Umbilical cord (tissue), 2 donors: ENCODE measurements around the gene PLEKHG7. TPM values are rescaled to one million over a fixed set of nuclear protein-coding genes. Genes with fewer than 3 reads are reported as not detected.
"Not testable (repeated sequence)": the region's sequence is repeated elsewhere in the genome, so short reads cannot be mapped to it uniquely, and the experiment has no call there.

Experiments
- DNase-seq: peaks from one replicate; pipeline ENCODE4 v3.0.0-alpha.2; 2015; ENCODE audit warnings: low spot score
- total RNA-seq: library from RNA; depleted of rRNA; stranded (reverse); fragments of >200 nt; gene quantifications from one replicate; pipeline ENCODE4 v1.2.3, GENCODE V29; 2014; ENCODE audit warnings: low replicate concordance; ENCODE audit not compliant: insufficient read depth

Gene PLEKHG7, protein sequence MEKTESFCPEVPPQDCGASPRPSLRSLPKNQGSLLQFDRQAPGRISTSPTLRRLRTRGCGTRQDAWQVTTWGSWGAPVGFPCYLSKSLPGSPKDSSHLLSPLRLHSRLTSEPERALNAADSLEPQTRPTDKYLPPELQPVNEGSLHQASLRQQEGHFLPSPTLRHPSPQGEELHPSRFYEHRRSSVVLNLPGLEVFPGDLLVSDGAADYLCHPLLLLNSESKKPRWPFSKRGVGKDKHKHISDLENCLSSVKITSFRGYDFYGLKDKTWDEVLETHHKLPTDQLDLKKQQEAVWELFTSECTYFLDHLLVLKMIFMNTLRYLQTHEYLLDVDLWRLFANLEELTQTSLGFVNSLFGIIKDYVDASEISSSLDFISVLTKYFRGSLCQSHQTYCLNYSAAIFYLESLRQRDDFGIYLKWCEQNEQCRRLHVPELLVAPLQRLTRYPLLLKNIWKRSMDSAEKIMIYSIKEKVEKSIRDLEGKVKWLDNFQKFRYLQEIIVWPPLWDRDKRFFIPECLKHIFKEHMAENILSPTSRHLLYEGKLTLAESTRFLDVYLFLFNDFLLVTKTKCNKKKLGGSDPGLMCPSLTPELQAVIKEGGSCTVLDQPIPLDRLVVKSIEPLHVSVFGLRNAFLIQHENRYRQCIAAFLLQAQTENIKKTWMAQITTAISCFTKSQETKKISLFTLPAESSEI
- total RNA-seq = 8.2 TPM

DNA sequence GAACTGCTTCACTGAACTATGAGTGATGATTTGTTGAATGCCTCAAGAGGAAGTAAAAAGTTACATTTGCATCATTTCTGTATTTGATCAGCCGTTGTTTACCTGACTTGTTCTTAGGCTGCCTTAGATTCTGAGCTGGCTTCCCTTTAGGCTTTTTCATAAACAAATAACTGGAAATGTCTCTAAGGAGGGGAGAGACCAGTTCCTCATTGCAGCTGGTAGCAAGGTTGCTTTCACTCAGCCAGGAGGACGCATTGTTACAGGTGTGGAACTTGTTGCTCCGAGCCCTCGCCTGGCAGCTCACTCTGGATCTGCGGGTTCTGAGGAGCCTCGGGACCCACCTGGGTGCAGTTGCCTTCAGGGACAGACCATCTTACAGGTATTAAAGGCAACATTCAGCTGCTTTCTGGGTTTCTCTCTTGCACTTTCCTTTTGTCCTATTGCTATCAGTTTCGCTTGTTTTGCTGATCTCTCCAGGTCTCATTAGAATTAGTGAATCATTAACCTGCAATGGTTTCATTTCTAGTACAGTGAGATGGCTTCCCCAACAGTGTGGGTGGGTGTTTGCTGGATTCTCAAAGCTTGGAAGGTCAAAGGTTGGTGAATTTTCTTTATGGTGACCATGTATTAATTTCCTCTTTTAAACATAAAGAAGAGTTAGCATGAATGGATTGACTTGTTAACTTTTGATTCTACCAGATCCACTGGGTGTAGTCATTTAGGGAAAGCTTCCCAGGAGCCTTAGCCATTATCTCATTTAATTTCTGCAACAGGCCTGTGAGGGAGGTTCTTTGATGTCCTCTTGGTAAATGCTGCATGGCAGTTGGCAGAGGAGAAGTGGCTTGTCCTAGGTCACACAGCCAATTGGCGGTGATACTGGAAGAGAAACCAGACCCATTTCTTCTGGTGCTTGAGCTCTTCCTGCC lies at the start of gene PLEKHG7:
PLEKHG7 (plus strand) TSS at position 236 of the 926 bp plus-strand sequence. CDS start 3,643 bp downstream, outside the sequence.
- no peak for DNase-seq

DNA sequence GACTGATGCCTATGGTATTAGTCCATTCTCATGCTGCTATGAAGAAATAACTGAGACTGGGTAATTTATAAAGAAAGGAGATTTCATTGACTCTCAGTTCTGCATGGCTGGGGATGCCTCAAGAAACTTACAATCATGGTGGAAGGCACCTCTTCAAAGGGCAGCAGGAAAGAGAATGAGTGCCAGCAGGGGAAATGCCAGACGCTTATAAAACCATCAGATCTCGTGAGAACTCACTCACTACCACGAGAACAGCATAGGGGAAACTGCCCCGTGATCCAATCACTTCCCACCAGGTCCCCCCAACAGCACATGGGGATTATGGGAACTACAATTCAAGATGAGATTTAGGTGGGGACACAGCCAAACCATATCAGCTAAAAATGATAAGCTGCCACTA lies 48.5 kb upstream of the PLEKHG7 start:
- DNase-seq = not testable (repeated sequence)

DNA sequence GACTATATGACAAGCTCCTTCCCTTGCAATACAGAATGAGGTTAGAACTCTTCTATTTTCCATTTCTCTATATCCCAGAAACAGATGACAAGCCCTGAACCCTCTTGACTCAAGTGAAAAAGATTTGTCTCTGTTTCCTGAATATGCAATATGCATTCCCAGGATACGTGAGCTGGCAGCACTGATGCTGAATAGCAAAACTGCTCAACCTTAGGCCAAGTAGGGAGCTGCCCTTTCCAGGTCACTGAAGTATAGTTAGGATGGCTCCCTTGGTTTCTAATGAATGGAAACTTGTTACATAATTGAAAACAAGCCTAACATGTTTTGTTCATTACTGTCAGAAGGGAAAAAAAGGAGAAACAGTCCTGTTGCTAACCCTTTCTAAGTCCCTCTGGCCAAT lies 47.9 kb upstream of the PLEKHG7 start:
- DNase-seq = peak; percentile 10

DNA sequence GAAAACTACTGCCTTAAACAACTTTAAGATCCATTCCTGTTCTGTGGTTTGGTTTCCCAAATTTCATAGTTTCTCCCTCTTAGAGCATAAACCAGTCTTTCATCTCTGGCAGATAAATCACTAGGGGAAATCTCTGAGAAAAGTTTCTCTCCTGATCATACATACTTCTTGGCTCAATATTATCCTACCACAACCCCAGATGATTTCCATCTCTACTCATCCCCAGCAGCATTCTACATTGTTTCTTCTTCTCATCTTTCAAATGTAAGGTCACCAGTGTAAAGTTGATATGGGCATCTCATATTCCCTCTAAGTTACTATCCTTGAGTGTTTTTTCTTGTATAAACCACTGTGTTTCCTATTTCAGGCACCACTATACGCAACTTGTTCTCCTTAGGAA lies 45.9 kb upstream of the PLEKHG7 start:
- peak; percentile 28 for DNase-seq

DNA sequence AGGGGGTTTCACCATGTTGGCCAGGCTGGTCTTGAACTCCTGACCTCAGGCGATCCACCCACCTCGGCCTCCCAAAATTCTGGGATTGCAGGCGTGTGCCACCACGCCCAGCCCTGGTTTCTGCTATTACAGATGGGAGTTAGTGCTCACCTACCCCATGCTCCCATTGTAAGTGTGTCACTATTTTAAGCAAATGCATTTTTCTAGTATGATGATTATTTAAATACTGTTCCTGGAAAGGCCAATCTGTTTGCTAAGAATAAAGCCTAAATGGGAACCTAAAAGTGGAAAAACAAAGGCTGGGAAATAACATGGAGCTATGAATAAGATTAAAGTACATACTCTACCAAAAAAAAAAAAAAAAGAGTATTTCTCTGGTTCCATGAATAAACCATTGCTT lies 45.0 kb upstream of the PLEKHG7 start:
- DNase-seq = no peak

DNA sequence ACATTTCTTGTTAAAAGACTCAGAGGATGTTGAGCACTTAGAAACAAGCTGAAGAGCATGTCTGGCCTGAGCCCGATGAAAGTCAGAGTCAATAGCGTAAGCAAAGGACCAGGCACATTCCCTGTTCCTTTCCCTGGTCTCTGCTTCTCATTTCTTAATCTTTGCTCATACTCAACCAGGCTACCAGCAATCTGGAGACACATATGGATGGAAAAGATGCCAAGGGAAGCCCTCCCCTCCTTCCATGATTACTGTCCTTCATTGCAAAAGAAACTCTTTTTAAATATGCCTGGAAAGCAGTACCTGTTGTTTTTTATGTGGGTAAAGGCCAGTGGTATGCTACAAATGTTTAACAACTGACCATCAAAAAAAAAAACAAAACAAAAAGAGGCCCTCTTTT lies 44.2 kb upstream of the PLEKHG7 start:
- DNase-seq = no peak

DNA sequence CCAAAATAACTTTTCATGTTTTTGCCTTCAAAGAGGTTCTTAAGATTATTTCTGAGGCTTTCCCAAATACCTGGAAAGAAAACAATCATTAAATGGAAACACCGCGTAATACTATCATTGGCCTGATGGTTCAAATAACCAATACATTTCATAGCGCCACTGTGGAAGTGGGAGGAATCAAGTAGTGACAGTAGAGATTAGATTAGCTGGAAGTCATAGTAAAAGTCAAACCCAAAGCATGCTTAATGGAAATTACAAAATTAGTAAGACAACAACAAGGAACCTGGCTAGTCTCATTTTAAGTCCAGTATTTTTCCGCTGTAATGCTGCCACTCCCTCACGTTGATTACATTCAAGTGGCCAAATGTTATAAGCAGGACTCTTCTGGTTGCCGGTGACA lies 41.5 kb upstream of the PLEKHG7 start:
- no peak for DNase-seq

DNA sequence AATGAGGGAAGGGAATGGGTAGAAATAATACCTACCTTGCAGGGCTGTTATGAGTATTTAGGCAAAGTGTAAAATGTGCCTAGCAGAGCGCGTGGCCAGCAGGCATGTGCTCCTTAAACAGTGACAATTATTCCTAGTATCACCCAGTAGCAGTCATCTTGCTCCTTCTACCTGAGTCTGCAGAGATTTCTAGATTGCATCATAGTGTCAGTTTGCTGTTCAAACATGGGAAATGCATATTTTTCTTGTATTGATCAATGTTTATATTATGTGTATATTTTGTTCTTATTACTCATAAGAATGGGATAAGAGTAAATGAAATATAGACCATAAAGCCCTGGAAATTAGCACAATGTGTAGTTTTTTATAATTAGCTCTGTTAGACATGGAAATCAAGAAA lies 37.3 kb upstream of the PLEKHG7 start:
- DNase-seq = no peak

DNA sequence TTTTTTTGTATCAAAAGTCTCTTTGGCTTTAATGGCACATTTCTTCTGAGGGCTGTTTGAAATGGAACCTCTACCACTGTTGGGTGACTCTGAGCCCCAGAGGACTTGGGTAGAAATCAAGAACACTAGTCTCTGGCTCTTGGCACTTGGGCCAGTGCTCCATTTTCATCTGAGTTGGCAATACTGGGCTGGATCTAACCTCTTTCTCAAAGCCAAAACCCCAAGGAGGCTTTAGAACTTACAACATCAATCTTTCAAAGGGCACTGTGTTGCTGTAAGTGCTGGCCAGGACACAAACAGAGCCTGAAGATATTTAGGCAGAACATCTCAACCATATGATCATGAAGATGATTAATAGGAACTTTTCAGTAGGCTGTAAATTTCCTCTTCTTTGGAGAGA lies 34.0 kb upstream of the PLEKHG7 start:
- no peak for DNase-seq

DNA sequence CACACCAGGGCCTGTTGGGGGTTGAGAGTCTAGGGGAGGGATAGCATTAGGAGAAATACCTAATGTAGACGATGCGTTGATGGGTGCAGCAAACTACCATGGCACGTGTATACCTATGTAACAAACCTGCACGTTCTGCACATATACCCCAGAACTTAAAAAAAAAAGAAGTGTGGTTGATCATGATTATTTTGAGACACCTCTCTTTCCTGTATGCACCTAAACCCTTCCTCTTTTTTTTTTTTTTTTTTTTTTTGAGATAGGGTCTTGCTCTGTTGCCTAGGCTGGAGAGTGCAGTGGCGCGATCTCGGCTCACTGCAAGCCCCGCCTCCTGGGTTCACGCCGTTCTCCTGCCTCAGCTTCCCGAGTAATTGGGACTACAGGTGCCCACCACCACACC lies 31.3 kb upstream of the PLEKHG7 start:
- DNase-seq = not testable (repeated sequence)

DNA sequence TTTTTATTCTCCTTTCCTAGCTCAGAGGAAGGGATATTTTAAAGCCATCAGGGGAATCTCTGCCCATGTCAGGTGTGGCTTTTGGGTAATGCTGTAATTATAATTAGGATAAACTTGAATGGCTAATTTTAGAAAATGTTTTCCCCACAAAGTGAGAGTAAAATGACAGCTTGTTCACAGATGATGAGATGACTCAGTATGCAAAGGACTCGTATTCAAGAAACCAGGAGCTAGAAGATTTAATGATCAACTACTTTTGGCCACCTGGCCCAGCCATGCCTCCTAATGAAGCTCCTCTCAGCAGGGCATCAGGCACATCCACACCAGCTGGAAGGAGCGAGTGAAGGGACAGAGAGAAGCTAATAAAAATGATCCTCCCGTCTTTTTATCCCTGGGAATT lies 29.0 kb upstream of the PLEKHG7 start:
- DNase-seq = no peak

DNA sequence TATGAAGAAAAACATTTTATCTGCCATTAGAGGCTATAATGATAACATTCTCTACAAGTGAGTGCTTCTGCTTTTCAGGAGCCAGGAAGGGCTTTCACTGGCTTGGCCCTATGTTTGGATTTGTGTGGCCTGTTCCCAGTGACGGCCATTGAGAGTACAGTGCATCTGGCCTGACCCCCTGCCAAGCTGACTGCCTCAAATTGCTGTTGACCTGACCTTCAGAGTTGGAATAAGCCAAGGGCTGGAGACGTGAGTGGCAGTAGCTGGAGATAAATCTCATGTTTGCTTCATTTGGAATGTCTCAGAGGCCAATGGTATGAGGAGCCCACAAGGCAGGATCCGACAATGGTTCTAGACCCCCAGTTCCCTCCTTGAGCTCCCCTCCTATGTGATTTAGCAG lies 28.3 kb upstream of the PLEKHG7 start:
- no peak for DNase-seq

DNA sequence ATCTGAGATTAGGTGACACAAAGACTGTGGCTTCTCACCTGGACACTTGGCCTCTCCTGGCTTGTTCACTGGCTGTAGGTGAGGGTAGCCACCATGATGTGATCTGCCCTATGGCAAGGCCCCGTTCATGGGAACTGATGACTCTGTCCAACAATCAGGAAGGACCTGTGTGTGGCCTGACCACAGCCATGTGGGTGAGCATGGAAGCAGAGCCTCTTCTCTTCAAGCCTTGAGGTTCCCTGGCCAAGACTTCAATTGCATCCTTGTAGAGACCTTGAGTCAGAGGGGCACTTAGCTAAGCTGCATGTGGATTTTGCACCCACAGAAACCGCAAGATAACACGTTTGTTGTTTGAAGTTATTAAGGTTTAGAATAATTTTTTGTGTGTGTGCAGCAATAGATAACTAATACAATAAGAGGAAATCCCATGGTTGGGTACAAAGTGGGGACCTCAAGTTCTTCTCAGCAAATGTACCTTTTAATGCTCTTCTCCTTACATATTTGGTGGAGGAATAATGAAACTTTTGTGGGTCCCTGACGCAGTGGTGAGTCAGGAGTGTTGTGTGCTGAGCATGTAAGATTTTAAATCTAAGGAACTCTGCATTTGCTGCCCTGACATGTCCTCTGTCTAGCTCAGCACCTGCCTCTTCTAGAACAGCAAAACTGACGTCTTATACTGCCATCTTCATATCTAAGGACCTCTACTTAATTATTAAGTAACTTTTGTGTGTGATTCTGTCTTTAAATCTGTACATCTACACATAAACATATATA lies 27.5 kb upstream of the PLEKHG7 start:
- DNase-seq = no peak

DNA sequence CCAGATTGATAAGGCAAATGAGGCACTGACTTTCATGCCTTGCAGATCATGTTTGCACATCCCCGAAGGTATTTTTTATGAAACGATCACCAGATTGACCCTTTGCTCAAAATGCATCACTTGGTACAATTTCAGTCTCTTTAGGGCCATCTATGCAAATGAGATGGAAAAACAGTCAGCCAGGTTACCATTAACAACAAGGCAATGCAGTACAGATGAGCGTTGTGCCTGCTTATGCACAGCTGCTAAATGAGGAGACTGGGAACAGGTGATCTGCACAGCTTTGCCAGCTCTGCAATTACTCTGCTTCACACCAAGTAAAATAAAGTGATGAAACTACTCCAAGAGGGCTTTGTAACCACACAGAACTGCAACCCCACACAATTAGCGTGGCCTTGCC lies 26.1 kb upstream of the PLEKHG7 start:
- no peak for DNase-seq

DNA sequence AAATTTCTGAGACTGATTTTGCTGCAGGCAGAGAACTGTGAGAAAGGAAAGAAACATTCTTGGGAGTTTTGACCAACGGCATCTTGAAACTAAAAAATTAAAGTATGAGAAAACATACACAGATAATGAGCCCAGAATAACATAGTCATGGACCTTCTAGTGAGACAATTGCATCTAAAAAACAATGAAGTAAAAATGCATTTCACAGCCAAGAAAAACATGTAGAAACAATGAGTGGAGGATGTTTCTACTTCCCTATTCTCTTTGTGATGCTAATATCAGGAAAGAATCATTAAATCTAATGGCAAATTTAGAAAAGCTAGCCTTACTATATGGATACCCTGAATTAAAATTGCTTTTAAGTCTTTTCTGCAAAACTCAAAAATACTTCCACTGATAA lies 12.2 kb upstream of the PLEKHG7 start:
- no peak for DNase-seq

DNA sequence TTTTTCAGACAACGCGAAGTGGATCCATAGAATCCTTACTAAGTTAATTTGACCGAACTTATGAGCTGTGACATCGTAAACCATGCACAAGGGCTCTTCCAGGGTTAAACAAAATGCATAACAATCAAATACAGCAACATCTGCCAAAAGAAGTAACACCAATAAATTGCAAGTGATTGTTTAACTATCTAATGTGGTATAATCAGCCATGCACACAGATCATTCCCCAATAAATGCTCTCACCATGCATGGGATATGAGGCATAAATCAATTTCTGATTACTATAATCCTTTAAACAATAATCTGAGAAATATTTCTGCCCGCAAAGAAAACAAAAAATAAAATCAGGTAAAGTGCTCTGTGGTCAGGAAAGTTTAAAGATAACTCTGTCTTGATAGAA lies 7.7 kb upstream of the PLEKHG7 start:
- DNase-seq = no peak

DNA sequence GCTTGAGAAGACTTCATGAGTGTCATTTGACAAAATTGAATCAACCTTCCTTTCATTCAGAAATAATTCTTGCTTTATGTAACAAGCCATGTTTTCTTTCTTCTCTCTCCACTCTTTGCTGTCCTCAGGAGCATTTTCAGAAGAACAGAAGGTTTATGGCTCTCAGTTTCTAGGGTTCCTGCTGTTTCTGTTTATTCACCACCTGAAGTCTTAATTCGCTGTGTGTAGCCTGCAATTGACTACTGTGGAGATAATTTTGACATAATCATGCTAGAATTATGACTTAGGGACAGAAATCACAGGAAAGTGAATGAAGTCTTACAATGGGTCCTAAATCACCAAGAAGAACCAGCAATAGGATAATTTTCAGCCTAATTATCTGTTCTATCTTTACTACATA lies 7.2 kb upstream of the PLEKHG7 start:
- DNase-seq = no peak

DNA sequence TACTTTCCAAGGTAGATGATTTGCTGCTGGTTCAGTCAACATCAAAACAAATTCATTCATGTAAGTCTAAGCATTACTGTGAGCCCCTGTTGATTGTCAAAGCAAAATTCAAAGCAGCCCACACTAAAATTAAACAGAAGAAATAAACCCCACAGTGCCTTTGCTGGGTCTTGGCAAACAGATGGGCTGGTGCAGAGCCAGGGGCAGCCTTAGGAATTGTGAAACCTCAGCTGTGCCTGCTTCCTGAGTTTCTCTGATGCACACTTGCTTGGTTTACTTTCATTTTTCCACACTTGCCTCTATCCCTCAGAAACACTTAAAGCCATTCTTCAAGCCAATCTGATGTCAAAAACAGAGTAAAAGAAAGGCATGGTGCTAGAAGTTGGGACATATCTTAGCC lies 6.6 kb upstream of the PLEKHG7 start:
- DNase-seq = peak; percentile 42

DNA sequence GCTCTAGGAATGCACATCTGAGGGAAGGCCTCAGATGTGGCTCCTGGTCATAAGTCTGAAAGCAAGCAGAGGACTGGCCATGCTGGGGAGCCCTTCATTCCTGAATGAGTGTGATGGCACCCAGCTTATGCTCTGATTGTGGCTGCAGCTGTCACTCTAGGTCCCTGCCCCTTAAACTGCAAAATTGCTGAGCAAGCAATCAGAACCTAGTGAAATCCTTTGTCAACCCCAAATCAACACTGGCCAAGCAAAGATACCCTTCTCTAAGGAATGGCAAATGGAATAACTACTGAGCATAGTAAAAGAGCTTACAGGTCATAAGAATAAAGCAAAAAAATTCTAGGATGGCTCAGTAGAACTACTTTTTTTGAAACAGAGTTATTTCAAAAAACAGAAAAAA lies 4.3 kb upstream of the PLEKHG7 start:
- no peak for DNase-seq

DNA sequence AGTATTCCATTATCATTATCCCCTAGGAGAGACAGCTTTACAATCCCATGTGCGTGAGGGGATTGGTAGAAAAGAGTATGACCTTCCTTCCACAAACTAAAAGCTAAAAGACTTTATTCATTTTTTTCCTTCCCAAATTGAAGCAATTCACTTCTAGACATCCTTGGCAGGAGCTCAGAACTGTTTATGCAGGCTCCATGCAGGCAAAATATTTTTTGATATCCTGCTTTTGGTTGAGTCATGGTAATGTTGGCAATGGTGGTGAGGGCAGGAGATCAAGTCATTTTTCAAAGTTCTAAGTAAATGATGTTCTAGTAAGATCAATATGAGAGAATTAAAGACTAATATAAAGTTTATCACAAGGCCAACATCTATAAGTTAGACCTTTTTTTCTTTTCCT lies 1.3 kb upstream of the PLEKHG7 start:
- no peak for DNase-seq

DNA sequence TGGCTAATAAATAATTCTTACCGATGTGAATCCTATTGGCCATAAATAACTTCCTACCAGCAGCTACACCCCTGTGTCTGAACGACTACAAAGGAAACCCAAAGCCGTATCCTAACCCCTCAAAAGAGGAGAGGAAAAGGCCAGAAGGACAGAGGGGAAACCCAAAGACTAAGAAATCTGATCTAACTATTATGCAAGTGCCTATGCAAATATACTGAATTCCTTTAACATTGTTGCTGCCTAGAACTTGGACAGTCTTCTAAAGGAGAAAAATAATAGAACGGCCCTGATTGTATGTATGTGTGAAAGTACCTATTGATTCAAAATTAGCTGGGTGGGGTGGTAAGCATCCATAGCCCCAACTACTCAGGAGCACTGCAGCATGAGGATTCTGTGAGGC lies 997 bp downstream of the PLEKHG7 start:
- no peak for DNase-seq
